HG03280 (cell line): ENCODE data around the gene SIK3.

Source experiments
- ATAC-seq: cut with Tn5 transposase; IDR thresholded peaks from one replicate; pipeline ENCODE4 v1.9.1; 2021; ENCODE audit warnings: mild to moderate bottlenecking, moderate library complexity; ENCODE audit not compliant: unreplicated experiment

The SIK3 gene

DNA sequence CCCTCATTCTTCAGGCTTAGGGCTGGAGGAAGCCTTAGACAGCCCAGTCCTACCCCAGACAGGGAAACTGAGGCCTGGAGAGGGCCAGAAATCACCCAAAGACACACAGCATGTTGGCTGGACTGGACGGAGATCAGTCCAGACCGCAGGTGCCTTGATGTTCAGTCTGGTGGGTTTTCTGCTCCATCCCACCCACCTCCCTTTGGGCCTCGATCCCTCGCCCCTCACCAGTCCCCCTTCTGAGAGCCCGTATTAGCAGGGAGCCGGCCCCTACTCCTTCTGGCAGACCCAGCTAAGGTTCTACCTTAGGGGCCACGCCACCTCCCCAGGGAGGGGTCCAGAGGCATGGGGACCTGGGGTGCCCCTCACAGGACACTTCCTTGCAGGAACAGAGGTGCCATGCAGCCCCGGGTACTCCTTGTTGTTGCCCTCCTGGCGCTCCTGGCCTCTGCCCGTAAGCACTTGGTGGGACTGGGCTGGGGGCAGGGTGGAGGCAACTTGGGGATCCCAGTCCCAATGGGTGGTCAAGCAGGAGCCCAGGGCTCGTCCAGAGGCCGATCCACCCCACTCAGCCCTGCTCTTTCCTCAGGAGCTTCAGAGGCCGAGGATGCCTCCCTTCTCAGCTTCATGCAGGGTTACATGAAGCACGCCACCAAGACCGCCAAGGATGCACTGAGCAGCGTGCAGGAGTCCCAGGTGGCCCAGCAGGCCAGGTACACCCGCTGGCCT lies 267.9 kb downstream of the SIK3 start:
- ATAC-seq: no peak

GRCh38 chr11:116829525-116830183 lies 268.6 kb downstream of the SIK3 start, which contains the start of gene APOC3:
TSS of gene APOC3 (plus strand) at chr11:116829907. CDS start at chr11:116830583, 676 bp downstream.
- no peak for ATAC-seq

- ATAC-seq: no peak
Observed at GRCh38 chr11:116828632-116829524, 269.4 kb downstream of the SIK3 start.

GRCh38 chr11:116827461-116827860 lies 270.8 kb downstream of the SIK3 start:
- ATAC-seq: no peak

DNA sequence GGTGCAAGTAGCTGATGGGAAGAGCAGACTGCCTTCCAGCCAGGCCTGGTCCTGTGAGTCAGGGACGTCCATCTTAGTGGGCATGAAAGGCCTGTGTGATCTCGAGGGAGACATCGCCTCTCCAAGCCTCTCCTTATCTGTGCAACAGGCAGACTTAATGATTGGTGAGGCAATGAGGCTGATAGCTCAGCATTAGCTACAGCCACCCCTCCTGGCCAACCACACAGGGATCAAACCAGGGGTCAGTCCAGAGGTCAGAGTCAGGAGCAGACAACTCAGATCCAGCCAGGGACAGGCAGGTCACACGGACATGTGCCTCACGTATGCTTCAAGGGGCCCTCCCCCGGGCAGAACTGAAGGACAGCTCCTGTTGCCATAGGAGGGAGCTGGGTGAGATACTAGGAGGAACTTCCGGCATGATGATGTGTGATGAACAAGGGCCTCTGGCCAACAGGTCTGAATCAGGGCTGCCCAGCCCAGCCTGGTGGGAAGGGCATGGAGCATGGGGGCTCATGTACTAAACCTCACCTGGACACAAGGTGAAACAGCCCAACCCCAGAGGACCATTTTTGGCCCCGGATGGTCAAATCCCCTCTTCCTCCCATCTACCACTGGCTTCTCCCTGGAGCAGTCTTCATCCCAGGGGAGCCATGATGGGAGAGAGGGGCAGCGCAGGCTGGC lies 271.3 kb downstream of the SIK3 start:
- no peak for ATAC-seq

- ATAC-seq: no peak
Observed at GRCh38 chr11:116825854-116826750, 272.1 kb downstream of the SIK3 start.

- no peak for ATAC-seq
Observed at GRCh38 chr11:116825434-116825833, 272.8 kb downstream of the SIK3 start.

DNA sequence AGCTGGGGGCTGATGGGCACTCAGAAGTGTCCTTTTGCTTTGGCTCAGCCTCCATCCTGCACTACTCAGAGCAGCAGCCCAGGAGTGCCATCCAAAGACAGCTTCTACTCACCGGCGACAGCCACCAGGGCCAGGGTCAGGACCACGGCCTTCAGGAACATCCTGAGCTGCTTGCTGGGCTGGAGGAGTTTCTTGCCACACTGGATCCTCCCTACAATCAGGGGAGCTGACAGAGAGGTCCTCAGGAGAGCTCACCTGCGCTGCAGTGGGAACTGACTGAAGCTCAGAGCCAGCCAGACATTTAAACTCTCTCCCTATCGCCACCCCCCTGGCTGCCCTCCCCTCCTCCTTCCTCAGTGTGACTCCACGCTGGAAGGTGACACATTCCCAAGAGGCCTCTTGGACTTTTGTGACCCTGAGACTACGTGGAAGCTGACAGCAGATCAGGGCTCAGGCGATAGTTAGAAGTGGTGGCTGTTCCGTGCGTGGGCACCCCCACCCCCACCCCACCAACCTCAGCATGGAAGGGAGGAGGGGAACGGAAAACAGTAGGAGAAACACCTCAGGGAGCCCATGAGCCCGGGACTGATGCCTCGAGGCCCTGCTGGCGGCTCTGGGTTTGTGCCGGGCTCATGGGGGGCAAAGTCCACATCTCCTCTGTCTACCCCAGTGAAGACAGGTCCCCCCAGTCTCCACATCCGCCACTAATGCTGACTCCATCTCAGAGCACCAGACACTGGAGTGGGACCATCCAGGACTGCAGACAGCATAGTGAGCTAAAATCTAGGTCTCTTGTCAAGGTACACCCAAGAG lies 275.0 kb downstream of the SIK3 start, which contains the start of gene APOA4:
APOA4 (minus strand) TSS at position 274 of the 813 bp plus-strand sequence; CDS start at position 161, 113 bp downstream.
- ATAC-seq: no peak

DNA sequence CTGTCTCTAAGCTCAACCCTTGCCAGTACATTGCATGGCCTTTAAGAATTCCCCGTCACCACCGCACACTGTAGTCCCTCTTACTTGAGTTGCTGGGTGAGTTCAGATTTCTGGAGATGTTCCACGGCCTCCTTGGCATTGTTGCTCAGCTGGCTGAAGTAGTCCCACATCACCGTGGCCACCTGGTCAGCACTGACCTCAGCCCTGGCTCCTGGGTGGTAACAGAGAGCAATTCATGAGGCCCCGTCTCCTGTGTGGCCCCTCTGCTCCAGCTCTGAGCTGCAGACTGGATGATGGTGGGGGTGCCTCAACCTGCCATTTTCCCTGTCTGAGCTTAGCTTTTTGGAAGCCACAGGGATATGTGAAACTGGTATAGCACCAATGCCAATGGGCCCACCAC lies 275.7 kb downstream of the SIK3 start:
- no peak for ATAC-seq

GRCh38 chr11:116821050-116821918 lies 276.9 kb downstream of the SIK3 start:
- ATAC-seq: no peak

DNA sequence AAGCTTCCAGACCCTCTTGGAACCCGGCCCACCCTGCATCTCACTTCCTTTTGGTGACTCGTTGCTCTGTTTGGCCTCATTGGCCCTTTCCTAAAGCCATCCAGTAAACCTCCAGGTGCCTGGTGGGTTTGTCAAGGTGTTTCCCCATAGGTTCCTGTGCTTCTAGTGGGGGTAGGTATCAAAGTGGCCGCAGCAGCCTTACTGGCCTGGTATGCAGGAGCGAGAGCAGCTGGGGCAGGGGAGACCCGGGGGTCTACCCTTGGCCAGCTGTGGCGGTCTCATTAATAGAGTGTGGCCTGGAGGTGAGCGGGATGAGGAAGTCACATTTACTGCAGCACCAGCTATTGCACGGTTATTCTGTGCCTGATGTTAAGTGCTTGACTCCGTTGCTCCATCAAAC lies 279.2 kb downstream of the SIK3 start:
- ATAC-seq: no peak

GRCh38 chr11:116814502-116814901 lies 283.7 kb downstream of the SIK3 start:
- no peak for ATAC-seq

GRCh38 chr11:116813781-116814471 lies 284.3 kb downstream of the SIK3 start:
- no peak for ATAC-seq

GRCh38 chr11:116813170-116813569 lies 285.1 kb downstream of the SIK3 start:
- no peak for ATAC-seq

DNA sequence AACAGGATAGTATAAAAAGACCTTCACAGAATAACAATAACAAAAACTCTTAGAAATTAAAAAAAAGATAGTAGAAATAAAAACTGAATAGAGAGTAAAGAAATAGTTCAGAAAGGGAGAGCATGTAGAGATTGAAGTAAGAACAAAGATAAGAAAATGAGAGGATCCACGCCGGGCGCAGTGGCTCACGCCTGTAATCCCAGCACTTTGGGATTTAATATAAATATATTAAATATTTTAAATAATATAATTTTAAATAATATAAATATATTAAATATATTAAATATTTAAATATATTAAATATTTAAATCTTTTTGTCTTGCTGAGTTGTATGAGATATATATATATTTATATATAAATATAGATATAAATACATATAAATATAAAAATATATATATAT lies 286.1 kb downstream of the SIK3 start:
- ATAC-seq: no peak

GRCh38 chr11:116811194-116811593 lies 287.0 kb downstream of the SIK3 start:
- ATAC-seq: no peak
